CD4-positive, alpha-beta T cell treated with Interleukin-17A for 4 hours (primary cell): ENCODE results near the gene SULT2B1.
"Not testable (repeated sequence)": the region's sequence is repeated elsewhere in the genome, so short reads cannot be mapped to it uniquely, and the experiment has no call there.

Source experiments
- DNase-seq: peaks from one replicate; pipeline ENCODE4 v3.0.0-alpha.2; 2020; ENCODE audit warnings: mixed read lengths

Gene SULT2B1

GRCh38 chr19:48530066-48530720 lies 21.8 kb upstream of the SULT2B1 start:
- DNase-seq: no peak

DNA sequence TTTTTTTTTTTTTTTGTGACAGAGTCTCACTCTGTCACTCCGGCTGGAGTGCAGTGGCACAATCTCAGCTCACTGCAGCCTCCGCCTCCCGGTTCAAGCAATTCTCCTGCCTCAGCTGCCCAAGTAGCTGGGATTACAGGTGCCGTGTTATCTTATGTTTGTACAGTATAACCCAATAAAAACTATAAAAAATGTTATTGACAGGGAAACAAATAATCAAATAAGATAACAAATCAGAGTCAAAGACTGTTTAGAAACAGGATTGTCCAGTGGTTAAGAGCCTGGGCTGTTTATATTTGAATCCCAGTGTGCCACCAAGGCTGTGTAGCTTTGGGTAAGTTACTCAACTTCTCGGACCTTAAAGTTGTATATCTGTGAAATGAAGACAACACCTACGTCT lies 21.2 kb upstream of the SULT2B1 start:
- DNase-seq: no peak

- no peak for DNase-seq
Observed at GRCh38 chr19:48533770-48534169, 18.2 kb upstream of the SULT2B1 start.

GRCh38 chr19:48537541-48537940 lies 14.4 kb upstream of the SULT2B1 start:
- no peak for DNase-seq

- not testable (repeated sequence) for DNase-seq
Observed at GRCh38 chr19:48538057-48538456, 13.9 kb upstream of the SULT2B1 start.

- no peak for DNase-seq
Observed at GRCh38 chr19:48539503-48540096, 12.4 kb upstream of the SULT2B1 start.

DNA sequence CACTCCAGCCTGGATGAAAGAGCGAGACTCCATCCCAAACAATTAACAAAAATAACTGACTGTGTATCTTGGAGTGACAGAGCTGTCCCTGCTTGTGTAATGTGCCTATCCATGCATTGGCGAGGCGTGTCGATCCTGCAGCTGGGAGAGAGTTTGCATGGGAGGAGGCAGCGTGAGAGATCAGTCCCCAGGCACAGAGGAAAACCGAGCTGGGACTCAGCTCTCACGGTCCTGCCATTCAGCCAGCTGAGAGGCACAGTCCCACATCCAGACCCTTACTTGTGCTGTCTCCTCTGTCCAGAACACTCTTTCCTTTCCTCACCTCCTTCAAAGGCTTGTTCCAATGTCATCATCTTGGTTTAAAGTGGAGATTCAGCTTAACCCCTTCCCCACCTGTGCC lies 11.9 kb upstream of the SULT2B1 start:
- DNase-seq: no peak

- no peak for DNase-seq
Observed at GRCh38 chr19:48541813-48542212, 10.2 kb upstream of the SULT2B1 start.

- DNase-seq: no peak
Observed at GRCh38 chr19:48543121-48543710, 8.8 kb upstream of the SULT2B1 start.

DNA sequence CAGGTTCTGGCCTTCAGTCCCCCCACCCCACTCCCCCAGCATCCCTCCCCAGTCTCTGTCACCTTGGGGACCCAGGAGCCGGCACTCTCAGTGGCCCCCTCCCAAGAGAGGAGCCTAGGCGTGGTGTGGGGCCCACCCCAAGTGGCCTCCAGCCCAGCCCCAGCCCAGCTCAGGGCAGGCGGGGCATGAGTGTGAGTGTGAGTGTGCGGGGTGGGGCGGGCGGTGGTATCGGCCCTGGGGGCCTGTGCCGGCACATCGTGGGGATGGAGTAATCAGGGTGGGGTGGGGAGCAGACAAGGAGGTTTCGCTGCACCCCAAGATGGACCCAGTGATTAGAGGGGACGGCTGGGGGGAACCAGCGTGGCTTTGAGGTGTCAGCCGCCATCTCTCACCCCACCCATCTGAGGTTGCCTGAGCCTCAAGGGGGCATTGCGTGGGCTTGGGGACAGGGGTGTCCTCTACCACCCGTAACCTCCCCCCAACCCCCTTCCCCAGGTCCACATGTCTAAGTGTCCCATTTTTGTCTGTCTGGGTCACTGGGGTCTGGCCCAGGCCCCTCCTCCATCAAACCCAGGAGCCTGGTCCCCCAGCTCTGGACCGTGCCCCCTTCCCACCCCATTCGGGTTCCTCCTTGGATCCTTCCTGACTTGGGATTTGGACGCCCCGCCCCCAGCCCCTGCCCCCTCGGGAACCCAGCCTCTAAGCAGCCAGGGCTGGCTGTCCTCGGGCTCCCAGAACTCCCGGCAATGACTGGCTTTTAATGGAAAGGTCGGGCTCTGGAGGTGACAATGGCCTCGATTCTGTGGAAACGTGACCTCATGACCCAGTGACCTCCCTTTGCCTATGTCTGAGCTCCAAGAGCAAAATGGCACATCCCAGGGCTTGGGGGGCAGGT lies 6.9 kb upstream of the SULT2B1 start:
- DNase-seq: no peak

- no peak for DNase-seq
Observed at GRCh38 chr19:48547722-48548121, 4.2 kb upstream of the SULT2B1 start.

DNA sequence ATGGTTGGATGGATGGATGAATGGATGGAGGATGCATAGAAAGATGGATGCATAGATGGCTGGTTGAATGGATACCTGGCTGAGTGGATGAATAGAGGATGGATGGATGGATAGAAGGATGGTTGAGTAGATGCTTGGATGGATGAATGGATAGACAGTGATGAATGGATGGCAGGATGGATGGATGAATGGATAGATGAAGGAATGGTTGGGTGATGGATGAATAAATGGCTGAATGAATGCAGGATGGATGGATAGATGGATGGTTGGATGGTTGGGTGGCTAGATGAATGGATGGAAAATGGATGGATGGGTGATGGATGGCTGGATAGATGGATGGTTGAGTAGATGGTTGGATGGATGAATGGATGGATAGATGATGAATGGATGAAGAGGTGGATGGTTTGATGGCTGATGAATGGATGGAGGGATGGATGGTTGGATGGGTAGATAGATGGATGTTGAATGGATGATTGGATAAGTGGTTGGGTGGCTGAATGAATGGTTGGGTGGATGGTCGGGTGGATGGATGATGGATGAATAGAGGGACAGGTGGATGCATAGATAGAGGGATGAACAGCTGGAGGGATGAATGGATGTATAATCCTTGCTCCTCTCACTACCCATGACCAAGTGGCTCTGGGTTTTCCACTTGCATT lies 3.6 kb upstream of the SULT2B1 start:
- no peak for DNase-seq

DNA sequence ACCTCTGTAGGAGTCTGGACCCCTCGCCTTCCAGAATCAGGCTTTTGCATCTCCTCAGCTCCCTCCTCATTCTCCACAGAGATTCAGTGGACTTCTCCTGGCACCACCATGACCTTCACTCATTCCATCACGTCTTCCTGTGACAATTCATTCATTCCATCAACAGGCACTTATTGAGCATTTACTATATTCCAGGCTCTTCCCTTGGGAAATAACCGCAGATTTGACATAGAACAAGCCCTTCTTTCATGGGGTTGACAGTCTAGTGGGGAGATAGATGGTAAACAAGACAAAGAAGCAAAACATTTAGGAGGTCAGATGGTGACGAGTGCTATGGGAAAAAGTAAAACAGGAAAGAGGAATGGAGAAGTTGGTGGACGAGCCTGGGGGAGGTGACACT lies 2.6 kb upstream of the SULT2B1 start:
- no peak for DNase-seq

GRCh38 chr19:48552406-48553322 lies 692 bp downstream of the SULT2B1 start:
- DNase-seq: no peak

GRCh38 chr19:48553676-48554384 lies 1.9 kb downstream of the SULT2B1 start:
- no peak for DNase-seq

DNA sequence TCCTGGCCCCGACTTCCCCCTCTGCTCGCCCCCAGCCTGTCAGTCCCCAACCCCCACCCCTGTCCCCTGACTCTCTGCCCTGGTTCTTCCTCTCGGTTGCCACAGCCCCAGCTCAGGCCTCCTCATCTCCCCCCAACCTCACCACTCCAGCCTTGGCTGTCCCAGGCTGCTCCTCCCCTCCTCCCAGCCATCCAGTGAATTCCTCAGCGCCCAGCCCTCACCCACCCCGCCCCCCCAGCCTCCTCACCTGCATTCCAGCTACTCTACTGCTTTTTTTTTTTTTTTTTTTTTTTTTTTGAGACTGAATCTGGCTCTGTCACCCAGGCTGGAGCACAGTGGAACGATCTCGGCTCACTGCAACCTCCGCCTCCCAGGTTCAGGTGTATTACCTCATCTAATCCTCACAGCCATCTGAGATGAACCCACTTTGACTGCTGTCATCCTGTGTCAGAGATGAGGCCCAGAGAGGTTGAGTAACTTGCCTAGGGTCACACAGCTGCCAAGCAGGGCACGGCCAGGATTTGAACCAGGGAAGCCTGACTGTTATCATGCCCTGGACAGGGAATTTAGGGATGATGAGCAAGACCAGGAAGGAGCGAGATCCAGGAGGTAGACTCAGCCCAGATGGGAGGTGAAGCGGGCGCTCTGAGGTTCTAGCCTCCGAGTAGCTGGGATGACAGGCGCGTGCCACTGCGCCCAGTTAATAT lies 2.6 kb downstream of the SULT2B1 start:
- DNase-seq: no peak

DNA sequence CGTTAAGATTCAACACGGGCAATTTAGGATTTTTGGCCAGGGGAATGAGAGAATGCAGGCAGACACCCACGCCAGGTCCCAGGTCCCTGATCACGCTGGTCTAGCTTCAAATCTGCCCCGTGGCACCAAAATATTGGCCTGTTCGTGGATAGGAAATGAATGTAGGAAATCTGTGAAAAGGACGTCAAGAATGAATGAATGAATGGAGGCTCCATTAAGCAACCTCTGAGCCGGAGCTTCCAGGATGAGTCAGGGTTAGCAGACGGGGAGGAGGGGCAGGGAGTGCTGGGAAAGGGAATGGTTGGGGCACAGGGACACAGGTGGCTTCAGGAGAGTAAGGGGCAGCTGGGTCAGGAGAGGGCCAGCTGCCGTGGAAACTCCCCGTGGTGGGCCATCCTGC lies 4.2 kb downstream of the SULT2B1 start:
- no peak for DNase-seq

GRCh38 chr19:48556825-48557224 lies 4.9 kb downstream of the SULT2B1 start:
- no peak for DNase-seq

GRCh38 chr19:48558018-48558684 lies 6.2 kb downstream of the SULT2B1 start:
- DNase-seq: no peak

DNA sequence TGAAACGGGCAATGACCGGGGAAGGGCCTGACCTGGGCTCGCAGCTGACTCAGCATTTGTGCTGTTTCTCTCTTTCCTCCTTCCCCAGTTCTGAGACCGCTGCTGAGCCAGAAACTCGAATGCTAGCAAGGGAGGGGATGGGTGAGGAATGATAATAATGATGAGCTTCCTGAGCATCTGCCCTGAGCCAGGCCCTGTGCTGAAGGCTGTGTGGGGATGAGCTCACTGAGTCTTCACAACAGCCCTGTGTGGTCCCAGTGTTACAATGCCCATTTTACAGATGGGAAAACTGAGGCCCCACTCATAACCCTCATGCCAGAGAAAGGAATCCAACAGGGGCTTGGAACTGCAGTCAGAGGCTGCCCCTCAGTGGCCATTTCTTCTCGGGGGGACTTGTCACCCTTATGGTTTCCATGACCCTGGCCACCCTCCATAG lies 8.1 kb downstream of the SULT2B1 start:
- DNase-seq: peak; percentile 18
